K562 (cell line): Measurements from ENCODE around the gene GADD45GIP1. TPM values are rescaled to one million over a fixed set of nuclear protein-coding genes. Genes with fewer than 3 reads are reported as not detected.

Source experiments
- BRD9 ChIP-seq: fragments of 450-650 bp; IDR thresholded peaks from 2 replicates; pipeline ENCODE4 v1.6.1; 2018; ENCODE audit warnings: low read depth; ENCODE audit not compliant: partially characterized antibody
- CCNT2 ChIP-seq: IDR thresholded peaks from 2 replicates; pipeline ENCODE4 v1.6.1; 2011; ENCODE audit warnings: borderline replicate concordance, low read depth, mild to moderate bottlenecking, moderate library complexity, mixed read lengths, low read length; ENCODE audit not compliant: insufficient read length; ENCODE audit errors: extremely low read depth
- CHD1 ChIP-seq: fragments of 200-600 bp; sonication (generic); IDR thresholded peaks from one replicate; pipeline ENCODE4 v1.6.1; 2012; ENCODE audit warnings: mild to moderate bottlenecking, moderate library complexity, low read length, inconsistent platforms
- ELF4 ChIP-seq: fragments of 450-650 bp; formaldehyde crosslinking; IDR thresholded peaks from 2 replicates; pipeline ENCODE4 v1.4.0; 2022; ENCODE audit warnings: missing genetic modification characterization
- FIP1L1 ChIP-seq: fragments of 200-400 bp; formaldehyde crosslinking; IDR thresholded peaks from 2 replicates; pipeline ENCODE4 v1.6.1; 2018; ENCODE audit warnings: mild to moderate bottlenecking, low read depth, low read length; ENCODE audit not compliant: poor library complexity, severe bottlenecking
- JUND ChIP-seq, 2 experiments: IDR thresholded peaks; 2 replicates in 1 of 2; 3 replicates in 1 of 2; pipeline ENCODE4 v1.6.1; 2011; ENCODE audit warnings: borderline replicate concordance in 2 of 2, low read depth in 2 of 2, low read length in 2 of 2, improper control_type of control experiment in 1 of 2, missing biosample characterization in 1 of 2, missing genetic modification characterization in 1 of 2, missing genetic modification reagents in 1 of 2
- POLR2AphosphoS5 ChIP-seq: IDR thresholded peaks from 2 replicates; pipeline ENCODE4 v1.6.1; 2011; ENCODE audit warnings: mild to moderate bottlenecking, low read depth, low read length, moderate library complexity; ENCODE audit not compliant: control insufficient read depth, insufficient read depth
- SIN3A ChIP-seq, 2 experiments: fragments of 150-350 bp in 1 of 2; IDR thresholded peaks; 2 replicates each; pipeline ENCODE4 v1.6.1; 2011 to 2016; ENCODE audit warnings: borderline replicate concordance in 2 of 2, low read depth in 2 of 2, low read length in 2 of 2, mild to moderate bottlenecking in 2 of 2, moderate library complexity in 2 of 2; ENCODE audit not compliant: control insufficient read depth in 1 of 2
- SNRNP70 ChIP-seq: fragments of 200-400 bp; formaldehyde crosslinking; optimal IDR thresholded peaks from 2 replicates; pipeline ENCODE3; 2017; ENCODE audit warnings: low read depth, low read length
- SRF ChIP-seq, 2 experiments: fragments of 250-450, 450-650 bp in 1 of 2; sonication (Bioruptor Pico) in 1 of 2; sonication (generic) in 1 of 2; formaldehyde crosslinking; IDR thresholded peaks; 2 replicates each; pipeline versions ENCODE4 v1.5.0 to v1.5.1; 2020 to 2022; ENCODE audit warnings: mild to moderate bottlenecking in 1 of 2, missing genetic modification reagents in 1 of 2
- ZC3H4 ChIP-seq: sonication (generic); formaldehyde crosslinking; IDR thresholded peaks from 2 replicates; pipeline ENCODE4 v1.9.0; 2021; ENCODE audit warnings: missing genetic modification reagents, borderline replicate concordance
- ZFP1 ChIP-seq: fragments of 450-650 bp; formaldehyde crosslinking; IDR thresholded peaks from 2 replicates; pipeline ENCODE4 v1.4.0; 2020; ENCODE audit warnings: mild to moderate bottlenecking, mixed read lengths
- ZFP36 ChIP-seq: fragments of 150-350 bp; IDR thresholded peaks from 2 replicates; pipeline ENCODE4 v1.6.1; 2018; ENCODE audit warnings: low read length, low read depth; ENCODE audit not compliant: partially characterized antibody
- ZNF232 ChIP-seq: sonication (generic); formaldehyde crosslinking; IDR thresholded peaks from 2 replicates; pipeline ENCODE4 v1.8.0; 2022; ENCODE audit warnings: mild to moderate bottlenecking, missing genetic modification reagents
- polyA plus RNA-seq, 8 experiments: library from polyadenylated mRNA; depleted of rRNA in 4 of 8; stranded (reverse) in 5 of 8; unstranded in 3 of 8; fragments of >200 nt; fragmentation: Nextera tagmentation in 2 of 8; fragmentation: Illumina TruSeq in 1 of 8; extraction: Ambion mirVana in 2 of 8; extraction: Trizol in 1 of 8; gene quantifications; 2 replicates each; pipeline versions ENCODE4 v1.2.1 to v1.2.3, GENCODE V29; 2011 to 2014; ENCODE audit warnings: inconsistent platforms in 1 of 8, missing spikeins in 1 of 8
- total RNA-seq, 7 experiments: library from RNA; depleted of rRNA in 6 of 7; stranded (reverse); fragments of >200 nt in 6 of 7; fragmentation: Illumina TruSeq in 2 of 7; extraction: Trizol in 2 of 7; gene quantifications; 2 replicates each; pipeline versions ENCODE4 v1.2.1 to v1.2.3, GENCODE V29; 2011 to 2021; ENCODE audit warnings: low replicate concordance in 1 of 7
- TF ChIP-seq, protein P1 (sequence below): sonication (generic); formaldehyde crosslinking; IDR thresholded peaks from 2 replicates; pipeline ENCODE4 v1.8.1; 2023; ENCODE audit warnings: mild to moderate bottlenecking, missing genetic modification reagents
- TF ChIP-seq, protein P2 (sequence below): conservative IDR thresholded peaks from 2 replicates; pipeline ENCODE4 v1.6.1; 2011; ENCODE audit warnings: low read depth, mild to moderate bottlenecking, low read length; ENCODE audit not compliant: control insufficient read depth
- TF ChIP-seq, protein P3 (sequence below): fragments of 450-650 bp; IDR thresholded peaks from 2 replicates; pipeline ENCODE4 v1.6.1; 2016; ENCODE audit warnings: borderline replicate concordance
- TF ChIP-seq, protein P4 (sequence below): sonication (generic); formaldehyde crosslinking; IDR thresholded peaks from 2 replicates; pipeline ENCODE4 v1.8.1; 2023; ENCODE audit warnings: mild to moderate bottlenecking, missing genetic modification reagents, moderate library complexity

Gene GADD45GIP1
- total and polyA plus RNA-seq, 9 of the 15 experiments (the other 6 are each of a cell fraction or from before 2014, with no cell fraction given) = 5.1 to 161 (median 29.2) TPM

DNA sequence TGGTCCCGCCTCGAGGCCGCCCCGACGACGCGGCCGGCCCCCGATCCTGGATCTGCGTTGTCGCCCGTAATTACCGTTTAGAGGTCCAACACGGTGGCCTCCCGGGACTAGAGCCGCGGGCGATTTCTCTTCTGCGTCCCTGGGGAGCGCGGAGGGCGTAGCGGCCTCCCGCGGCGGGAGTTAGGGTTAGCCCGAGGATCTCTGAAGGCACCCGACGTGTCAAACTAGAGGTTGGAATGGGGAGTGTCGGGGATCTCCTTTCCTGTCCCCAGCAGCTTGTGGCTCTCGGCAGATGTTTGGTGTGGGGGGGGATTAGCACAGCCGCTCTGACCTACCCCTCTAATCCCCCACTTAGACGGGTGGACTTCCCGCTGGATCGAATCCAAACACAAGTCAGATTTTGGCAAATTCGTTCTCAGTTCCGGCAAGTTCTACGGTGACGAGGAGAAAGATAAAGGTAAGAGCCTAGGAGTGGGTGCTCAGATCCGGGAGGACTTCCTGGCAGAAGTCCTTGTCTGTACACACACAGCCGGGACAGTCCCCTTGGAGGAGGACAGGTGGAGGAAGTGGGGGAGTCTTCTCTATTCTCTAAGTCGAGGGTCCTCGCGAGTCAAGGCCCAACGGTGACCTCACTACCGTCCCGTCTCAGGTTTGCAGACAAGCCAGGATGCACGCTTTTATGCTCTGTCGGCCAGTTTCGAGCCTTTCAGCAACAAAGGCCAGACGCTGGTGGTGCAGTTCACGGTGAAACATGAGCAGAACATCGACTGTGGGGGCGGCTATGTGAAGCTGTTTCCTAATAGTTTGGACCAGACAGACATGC is 18.0 kb downstream of the GADD45GIP1 start (continued):
- peak; percentile 68; the same call in 1 of the 2 replicates for TF ChIP-seq ZNF232 (CRISPR knock-in tag)
- 0 out of 2 replicates have a peak, but pooled peaks have one; percentile 2 for TF ChIP-seq JUND (IDR thresholded peaks at IDR 0.05; ENCODE audit: borderline replicate concordance, low read depth, low read length)
- no peak for TF ChIP-seq JUND (tag; IDR thresholded peaks at IDR 0.05; ENCODE audit: borderline replicate concordance, low read depth, low read length)
- TF ChIP-seq FIP1L1 = peak; percentile 55
- peak; percentile 42 for TF ChIP-seq CCNT2
- TF ChIP-seq, protein P1, sequence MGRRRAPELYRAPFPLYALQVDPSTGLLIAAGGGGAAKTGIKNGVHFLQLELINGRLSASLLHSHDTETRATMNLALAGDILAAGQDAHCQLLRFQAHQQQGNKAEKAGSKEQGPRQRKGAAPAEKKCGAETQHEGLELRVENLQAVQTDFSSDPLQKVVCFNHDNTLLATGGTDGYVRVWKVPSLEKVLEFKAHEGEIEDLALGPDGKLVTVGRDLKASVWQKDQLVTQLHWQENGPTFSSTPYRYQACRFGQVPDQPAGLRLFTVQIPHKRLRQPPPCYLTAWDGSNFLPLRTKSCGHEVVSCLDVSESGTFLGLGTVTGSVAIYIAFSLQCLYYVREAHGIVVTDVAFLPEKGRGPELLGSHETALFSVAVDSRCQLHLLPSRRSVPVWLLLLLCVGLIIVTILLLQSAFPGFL (CRISPR knock-in tag) = no peak
- TF ChIP-seq SNRNP70 = peak; percentile 72
- peak; percentile 62 for TF ChIP-seq ZC3H4 (CRISPR knock-in tag)
- TF ChIP-seq SRF (CRISPR knock-in tag; IDR thresholded peaks at IDR 0.05) = 0 out of 4 replicates have a peak, but pooled peaks of 1 of the 2 experiments have one; percentile 10
- TF ChIP-seq ZFP1 (CRISPR knock-in tag) = no peak
- TF ChIP-seq, protein P2, sequence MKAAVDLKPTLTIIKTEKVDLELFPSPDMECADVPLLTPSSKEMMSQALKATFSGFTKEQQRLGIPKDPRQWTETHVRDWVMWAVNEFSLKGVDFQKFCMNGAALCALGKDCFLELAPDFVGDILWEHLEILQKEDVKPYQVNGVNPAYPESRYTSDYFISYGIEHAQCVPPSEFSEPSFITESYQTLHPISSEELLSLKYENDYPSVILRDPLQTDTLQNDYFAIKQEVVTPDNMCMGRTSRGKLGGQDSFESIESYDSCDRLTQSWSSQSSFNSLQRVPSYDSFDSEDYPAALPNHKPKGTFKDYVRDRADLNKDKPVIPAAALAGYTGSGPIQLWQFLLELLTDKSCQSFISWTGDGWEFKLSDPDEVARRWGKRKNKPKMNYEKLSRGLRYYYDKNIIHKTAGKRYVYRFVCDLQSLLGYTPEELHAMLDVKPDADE = no peak
- no peak for TF ChIP-seq BRD9
- TF ChIP-seq POLR2AphosphoS5 = peak; percentile 10
- peak; percentile 86 for TF ChIP-seq CHD1
- TF ChIP-seq, protein P3, sequence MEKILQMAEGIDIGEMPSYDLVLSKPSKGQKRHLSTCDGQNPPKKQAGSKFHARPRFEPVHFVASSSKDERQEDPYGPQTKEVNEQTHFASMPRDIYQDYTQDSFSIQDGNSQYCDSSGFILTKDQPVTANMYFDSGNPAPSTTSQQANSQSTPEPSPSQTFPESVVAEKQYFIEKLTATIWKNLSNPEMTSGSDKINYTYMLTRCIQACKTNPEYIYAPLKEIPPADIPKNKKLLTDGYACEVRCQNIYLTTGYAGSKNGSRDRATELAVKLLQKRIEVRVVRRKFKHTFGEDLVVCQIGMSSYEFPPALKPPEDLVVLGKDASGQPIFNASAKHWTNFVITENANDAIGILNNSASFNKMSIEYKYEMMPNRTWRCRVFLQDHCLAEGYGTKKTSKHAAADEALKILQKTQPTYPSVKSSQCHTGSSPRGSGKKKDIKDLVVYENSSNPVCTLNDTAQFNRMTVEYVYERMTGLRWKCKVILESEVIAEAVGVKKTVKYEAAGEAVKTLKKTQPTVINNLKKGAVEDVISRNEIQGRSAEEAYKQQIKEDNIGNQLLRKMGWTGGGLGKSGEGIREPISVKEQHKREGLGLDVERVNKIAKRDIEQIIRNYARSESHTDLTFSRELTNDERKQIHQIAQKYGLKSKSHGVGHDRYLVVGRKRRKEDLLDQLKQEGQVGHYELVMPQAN = peak; percentile 92
- TF ChIP-seq ZFP36 = peak; percentile 80
- peak in 1 of 2 experiments; percentile 47; a peak in 1 of 4 replicates for TF ChIP-seq SIN3A (IDR thresholded peaks at IDR 0.05; ENCODE audit: borderline replicate concordance in 2 of 2, control insufficient read depth in 1 of 2, low read depth in 2 of 2, low read length in 2 of 2)
- TF ChIP-seq, protein P4, sequence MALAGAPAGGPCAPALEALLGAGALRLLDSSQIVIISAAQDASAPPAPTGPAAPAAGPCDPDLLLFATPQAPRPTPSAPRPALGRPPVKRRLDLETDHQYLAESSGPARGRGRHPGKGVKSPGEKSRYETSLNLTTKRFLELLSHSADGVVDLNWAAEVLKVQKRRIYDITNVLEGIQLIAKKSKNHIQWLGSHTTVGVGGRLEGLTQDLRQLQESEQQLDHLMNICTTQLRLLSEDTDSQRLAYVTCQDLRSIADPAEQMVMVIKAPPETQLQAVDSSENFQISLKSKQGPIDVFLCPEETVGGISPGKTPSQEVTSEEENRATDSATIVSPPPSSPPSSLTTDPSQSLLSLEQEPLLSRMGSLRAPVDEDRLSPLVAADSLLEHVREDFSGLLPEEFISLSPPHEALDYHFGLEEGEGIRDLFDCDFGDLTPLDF (CRISPR knock-in tag) = peak; percentile 76
- 0 out of 2 replicates have a peak, but pooled peaks have one; percentile 5 for TF ChIP-seq ELF4 (CRISPR knock-in tag)
